IPS DF 6.9 (cell line): ENCODE results near the gene DISP3.

Experiments
- DNase-seq: peaks from one replicate; pipeline ENCODE4 v3.0.0-alpha.2; 2013; ENCODE audit warnings: low read depth, low spot score
- H3K27ac ChIP-seq: one replicate; pipeline ENCODE4 v1.5.1; 2013; ENCODE audit warnings: low read length, control low read depth
- H3K27me3 ChIP-seq: 2 replicates; pipeline ENCODE4 v1.6.1; 2013; ENCODE audit warnings: mild to moderate bottlenecking, low read length; ENCODE audit not compliant: control insufficient read depth, insufficient read depth
- H3K36me3 ChIP-seq: 2 replicates; pipeline ENCODE4 v1.6.1; 2013; ENCODE audit warnings: low read length; ENCODE audit not compliant: control insufficient read depth, insufficient read depth
- H3K4me1 ChIP-seq: 2 replicates; pipeline ENCODE4 v1.6.1; 2013; ENCODE audit warnings: low read length; ENCODE audit not compliant: control insufficient read depth, insufficient read depth
- H3K4me3 ChIP-seq: 2 replicates; pipeline ENCODE4 v1.5.1; 2013; ENCODE audit warnings: mild to moderate bottlenecking, low read length
- H3K9me3 ChIP-seq: 2 replicates; pipeline ENCODE4 v1.6.1; 2013; ENCODE audit warnings: low read length, inconsistent platforms; ENCODE audit not compliant: control insufficient read depth, insufficient read depth
- WGBS: extraction: QIAGEN DNeasy Blood & Tissue Kit; methylation state at CpG from one replicate; pipeline ENCODE4 v1.1.7; 2013; ENCODE audit warnings: mixed read lengths, missing lambda C conversion rate; ENCODE audit not compliant: insufficient read length, insufficient coverage; 5-methylcytosine and 5-hydroxymethylcytosine counted together

The DISP3 gene

DNA sequence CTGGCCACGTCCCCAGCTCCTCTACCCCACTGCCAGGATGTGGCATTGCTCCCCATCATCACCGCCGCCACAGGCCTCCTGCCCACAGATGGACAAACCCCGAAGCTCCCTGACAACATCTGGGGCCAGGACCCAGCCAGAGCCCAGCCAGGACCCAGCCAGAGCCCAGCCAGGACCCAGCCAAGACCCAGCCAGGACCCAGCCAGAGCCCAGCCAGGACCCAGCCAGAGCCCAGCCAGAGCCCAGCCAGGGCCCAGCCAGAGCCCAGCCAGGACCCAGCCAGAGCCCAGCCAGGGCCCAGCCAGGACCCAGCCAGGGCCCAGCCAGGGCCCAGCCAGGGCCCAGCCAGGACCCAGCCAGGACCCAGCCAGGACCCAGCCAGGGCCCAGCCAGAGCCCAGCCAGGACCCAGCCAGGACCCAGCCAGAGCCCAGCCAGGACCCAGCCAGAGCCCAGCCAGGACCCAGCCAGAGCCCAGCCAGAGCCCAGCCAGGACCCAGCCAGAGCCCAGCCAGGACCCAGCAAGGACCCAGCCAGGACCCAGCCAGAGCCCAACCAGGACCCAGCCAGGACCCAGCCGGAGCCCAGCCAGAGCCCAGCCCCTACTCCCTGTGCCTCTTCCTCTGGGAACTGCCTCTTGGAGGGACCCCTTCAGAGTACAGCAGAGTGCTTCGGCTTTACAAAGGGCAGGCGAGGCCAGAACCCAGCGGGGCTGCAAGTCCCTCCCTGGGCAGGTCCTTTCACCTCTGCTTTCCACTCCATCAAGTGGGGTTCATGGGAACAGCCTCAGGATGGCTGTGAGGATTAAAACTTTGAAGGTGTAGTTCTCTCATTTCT is 43.7 kb downstream of the DISP3 start:
- Histone ChIP-seq H3K27me3 (no peaks in the 10 kb centered on the region), H3K4me3 (no peak overlapping the region), H3K9me3 (no peaks in the 10 kb centered on the region), H3K36me3 (no peaks in the 10 kb centered on the region), H3K4me1 (no peaks in the 10 kb centered on the region), H3K27ac (no peak overlapping the region)
- DNase-seq, result no peak
- WGBS, result no CpG with 5 or more reads among the region's 8 CpGs

GRCh38 chr1:11523261-11523660 is 44.3 kb downstream of the DISP3 start:
- Histone ChIP-seq H3K27ac (no peak overlapping the region), H3K4me3 (no peak overlapping the region), H3K27me3 (no peaks in the 10 kb centered on the region), H3K36me3 (no peaks in the 10 kb centered on the region), H3K4me1 (no peaks in the 10 kb centered on the region), H3K9me3 (no peaks in the 10 kb centered on the region)
- WGBS, result no CpG with 5 or more reads among the region's 10 CpGs
- DNase-seq, result no peak

DNA sequence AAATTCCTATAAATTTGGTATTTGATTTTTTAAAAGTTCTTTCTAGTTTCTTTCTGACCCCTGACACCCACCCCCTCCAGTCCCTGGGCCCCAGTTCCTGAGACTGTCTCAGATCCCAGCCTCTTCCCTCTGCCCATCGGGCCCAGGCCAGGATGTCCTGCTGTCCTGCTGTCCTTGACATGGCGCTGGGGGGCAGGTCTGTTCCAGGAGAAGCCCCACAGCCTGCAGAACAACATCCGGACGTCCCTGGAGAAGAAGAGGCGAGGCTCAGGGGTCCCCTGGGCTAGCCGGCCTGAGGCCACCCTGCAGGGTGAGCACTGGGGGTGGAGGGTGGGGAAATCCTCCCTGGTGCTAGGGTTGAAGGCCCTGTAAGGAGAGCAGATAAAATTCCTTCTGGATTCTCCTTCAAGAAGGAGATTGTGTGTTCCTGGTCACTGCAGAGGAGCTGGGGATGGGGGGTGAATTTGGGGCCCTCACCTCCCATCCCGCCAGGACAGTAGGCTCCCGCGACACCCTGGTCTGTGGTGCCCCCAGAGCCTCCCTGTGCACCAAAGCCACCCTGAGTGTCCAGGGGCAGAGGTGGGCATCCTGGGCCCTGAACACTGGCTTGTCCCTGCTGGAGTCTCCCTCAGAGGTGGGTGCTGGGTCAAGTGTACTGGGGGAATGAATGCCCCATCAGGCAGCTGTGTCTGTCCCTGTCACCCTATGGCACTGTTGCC is 45.0 kb downstream of the DISP3 start:
- WGBS, result no CpG with 5 or more reads among the region's 9 CpGs

DNA sequence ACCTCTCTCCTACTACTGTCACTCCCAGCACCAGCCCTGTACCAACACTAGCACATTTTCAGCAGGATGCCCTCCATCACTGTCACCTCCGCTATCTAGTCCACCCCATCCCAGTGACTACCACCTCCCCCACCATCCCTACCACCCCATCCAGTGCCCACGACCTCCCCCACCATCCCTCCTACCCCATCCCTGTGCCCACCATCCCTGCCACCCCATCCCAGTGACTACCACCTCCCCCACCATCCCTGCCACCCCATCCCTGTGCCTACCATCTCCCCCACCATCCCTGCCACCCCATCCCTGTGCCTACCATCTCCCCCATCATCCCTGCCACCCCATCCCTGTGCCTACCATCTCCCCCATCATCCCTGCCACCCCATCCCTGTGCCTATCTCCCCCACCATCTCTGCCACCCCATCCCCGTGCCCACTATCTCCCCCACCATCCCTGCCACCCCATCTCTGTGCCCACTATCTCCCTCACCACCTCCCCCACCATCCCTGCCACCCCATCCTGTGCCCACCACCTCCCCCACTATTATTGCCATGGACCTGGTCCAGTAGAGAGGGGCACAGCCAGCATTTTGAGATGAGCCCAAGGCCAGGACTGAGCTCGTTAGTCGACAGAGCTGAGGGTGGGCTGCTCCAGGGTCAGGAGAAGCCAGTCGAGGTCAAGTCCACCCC is 45.7 kb downstream of the DISP3 start:
- H3K27ac ChIP-seq, result no peak overlapping the region
- H3K4me3 ChIP-seq, result no peak overlapping the region
- no CpG with 5 or more reads among the region's 6 CpGs for WGBS
- no peaks in the 10 kb centered on the region for H3K36me3 ChIP-seq
- no peaks in the 10 kb centered on the region for H3K4me1 ChIP-seq
- no peaks in the 10 kb centered on the region for H3K9me3 ChIP-seq
- H3K27me3 ChIP-seq, result no peaks in the 10 kb centered on the region
- DNase-seq, result no peak

More for the DNA sequence above, 45.0 kb downstream of the DISP3 start:
- Histone ChIP-seq H3K9me3 (no peaks in the 10 kb centered on the region), H3K4me1 (no peaks in the 10 kb centered on the region), H3K27me3 (no peaks in the 10 kb centered on the region), H3K27ac (no peak overlapping the region), H3K36me3 (no peaks in the 10 kb centered on the region), H3K4me3 (no peak overlapping the region)
- DNase-seq, result no peak

GRCh38 chr1:11525151-11525505 is 46.2 kb downstream of the DISP3 start:
- H3K4me3 ChIP-seq, result no peak overlapping the region
- H3K27ac ChIP-seq, result no peak overlapping the region
- H3K4me1 ChIP-seq, result no peaks in the 10 kb centered on the region
- H3K36me3 ChIP-seq, result no peaks in the 10 kb centered on the region
- no peaks in the 10 kb centered on the region for H3K27me3 ChIP-seq
- no CpG with 5 or more reads among the region's 8 CpGs for WGBS
- no peak for DNase-seq
- no peaks in the 10 kb centered on the region for H3K9me3 ChIP-seq

DNA sequence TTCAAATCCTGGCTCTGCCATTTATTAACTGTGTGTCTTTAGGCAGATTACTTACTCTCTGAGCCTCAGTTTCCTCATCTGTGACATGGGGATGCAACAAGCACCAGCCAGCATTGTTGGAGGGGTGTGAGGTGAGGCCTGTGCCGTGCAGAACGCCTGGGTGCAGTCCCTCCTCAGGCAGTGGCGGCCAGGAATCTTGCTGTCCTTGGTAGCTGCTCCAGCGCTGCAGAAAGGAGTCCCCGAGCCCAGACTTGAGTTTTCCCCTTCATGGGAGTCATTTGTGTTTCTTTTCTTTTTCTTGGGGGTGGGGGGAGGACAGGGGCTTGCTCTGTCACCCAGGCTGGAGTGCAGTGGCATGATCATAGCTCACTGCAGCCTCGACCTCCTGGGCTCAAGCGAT is 46.6 kb downstream of the DISP3 start:
- no peaks in the 10 kb centered on the region for H3K27me3 ChIP-seq
- no peak for DNase-seq
- H3K4me3 ChIP-seq, result no peak overlapping the region
- H3K27ac ChIP-seq, result no peak overlapping the region
- H3K9me3 ChIP-seq, result no peaks in the 10 kb centered on the region
- no CpG with 5 or more reads among the region's 7 CpGs for WGBS
- H3K4me1 ChIP-seq, result no peaks in the 10 kb centered on the region
- no peaks in the 10 kb centered on the region for H3K36me3 ChIP-seq

DNA sequence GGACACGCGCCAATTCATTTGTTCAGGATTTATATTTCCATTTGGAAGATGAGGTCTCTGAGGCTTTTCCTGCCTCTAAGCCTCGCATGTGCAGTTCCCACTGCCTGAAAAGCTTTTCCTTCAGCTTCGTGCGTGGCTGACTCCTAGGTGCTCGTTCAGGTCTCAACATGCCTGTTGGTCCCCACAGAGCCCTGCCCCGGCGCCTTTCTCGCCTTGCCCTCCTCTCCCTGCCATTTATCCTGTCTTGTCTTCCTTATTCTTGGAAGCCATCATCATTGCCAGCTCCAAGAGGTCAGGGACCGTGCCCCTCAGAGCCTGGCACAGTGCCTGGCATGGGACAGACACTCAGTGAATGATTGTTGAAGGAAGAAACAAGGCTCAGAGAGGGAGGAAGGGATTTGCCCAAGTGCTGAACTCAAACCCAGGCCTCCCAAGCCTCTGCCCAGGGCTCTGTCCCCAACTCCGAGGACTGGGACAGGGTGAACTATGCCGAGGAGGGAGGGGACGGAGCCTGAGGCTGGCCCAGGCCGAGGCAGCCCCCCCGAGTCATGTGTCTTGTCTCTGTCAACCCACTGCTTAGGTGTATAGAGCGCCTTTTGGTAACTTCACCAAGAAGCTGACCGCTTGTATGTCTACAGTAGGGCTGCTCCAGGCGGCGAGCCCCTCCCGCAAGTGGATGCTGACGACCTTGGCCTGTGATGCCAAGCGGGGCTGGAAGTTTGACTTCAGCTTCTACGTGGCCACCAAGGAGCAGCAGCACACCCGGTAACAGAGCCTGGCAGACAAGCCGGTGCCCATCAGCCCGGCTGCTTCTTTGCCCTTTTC is 47.3 kb downstream of the DISP3 start:
- no peak for DNase-seq
- Histone ChIP-seq H3K4me1 (no peaks in the 10 kb centered on the region), H3K27me3 (no peaks in the 10 kb centered on the region), H3K27ac (no peak overlapping the region), H3K4me3 (no peak overlapping the region), H3K9me3 (no peaks in the 10 kb centered on the region), H3K36me3 (no peaks in the 10 kb centered on the region)
- no CpG with 5 or more reads among the region's 26 CpGs for WGBS

DNA sequence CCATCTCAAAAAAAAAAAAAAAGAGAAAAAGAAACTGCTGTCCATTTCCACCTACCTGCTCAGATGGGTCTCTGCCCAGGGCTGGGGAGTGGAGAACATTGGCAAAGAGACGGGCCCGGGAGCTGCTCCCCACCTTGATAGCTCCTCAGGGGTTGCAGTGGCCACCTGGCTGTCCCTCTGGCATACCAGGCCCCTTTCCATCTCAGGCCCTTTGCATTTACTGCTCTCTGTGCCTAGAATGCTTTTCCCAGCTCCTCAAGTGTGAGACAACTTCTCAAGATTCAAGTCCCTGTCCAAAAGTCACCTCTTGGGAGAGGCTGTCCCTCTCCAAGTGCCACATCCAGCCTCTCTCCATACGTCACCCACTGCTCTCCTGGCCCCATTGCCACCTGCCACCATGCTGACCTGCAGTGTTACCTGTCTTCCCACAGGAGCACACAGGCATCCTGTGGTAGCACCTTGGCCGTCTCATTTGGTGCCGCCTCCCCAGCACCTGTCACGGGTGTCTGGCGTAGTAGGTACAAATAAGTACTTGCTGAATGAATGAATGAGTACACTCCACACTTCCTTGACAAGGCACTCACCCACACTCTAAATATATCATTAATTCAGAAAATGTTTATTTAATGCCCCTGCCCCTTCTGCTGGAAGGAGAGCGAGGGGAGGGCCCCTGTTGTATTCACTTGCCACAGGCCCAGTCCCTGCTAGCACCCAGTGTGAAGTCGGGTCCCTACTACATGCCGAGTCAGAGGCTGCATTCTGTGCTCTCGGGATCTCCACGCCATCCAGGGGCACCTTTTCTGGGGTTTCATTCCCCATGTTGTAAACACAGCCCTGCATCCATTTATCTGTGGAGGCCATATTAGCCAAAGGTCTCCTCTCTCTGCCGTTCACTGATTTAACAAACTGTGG is 48.8 kb downstream of the DISP3 start:
- Histone ChIP-seq H3K4me3 (no peak overlapping the region), H3K36me3 (no peaks in the 10 kb centered on the region), H3K9me3 (no peaks in the 10 kb centered on the region), H3K27me3 (no peaks in the 10 kb centered on the region), H3K4me1 (no peaks in the 10 kb centered on the region), H3K27ac (no peak overlapping the region)
- no peak for DNase-seq
- no CpG with 5 or more reads among the region's 13 CpGs for WGBS

DNA sequence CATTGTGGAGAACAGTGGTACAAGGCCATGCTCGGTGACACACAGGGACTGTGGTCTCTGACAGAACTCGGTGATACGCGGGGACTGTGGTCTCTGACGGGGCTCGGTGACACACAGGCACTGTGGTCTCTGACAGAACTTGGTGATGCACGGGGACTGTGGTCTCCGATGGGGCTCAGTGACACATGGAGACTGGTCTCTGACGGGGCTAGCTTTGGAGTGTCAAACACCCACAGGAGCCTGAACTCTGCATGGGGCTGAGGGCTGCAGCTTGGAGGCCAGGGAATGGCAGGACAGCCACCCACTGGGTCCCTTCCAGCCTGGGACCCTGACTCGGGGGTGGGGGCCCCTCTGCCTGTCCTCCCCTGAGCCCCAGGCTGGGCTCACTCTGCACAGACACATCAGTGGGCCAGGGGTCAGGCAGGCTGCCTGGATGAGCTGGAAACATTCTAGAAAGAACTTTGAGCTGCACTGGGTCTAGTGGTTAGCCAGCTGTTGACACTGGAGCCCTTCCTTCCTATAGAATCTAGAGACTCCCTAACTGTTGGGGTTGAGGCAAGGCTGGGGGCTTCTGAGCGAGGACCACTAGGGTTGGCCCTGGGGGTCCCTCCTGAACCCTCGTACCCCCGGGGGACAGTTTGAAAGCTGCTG is 49.8 kb downstream of the DISP3 start:
- Histone ChIP-seq H3K27ac (no peak overlapping the region), H3K4me3 (no peak overlapping the region), H3K4me1 (no peaks in the 10 kb centered on the region), H3K36me3 (no peaks in the 10 kb centered on the region), H3K9me3 (no peaks in the 10 kb centered on the region), H3K27me3 (no peaks in the 10 kb centered on the region)
- no peak for DNase-seq
- WGBS, result no CpG with 5 or more reads among the region's 13 CpGs
